GM10266 (cell line): ENCODE results near the gene ZNF512.

Experiments used
- DNase-seq: peaks from one replicate; pipeline ENCODE4 v3.0.0; 2012; ENCODE audit errors: extremely low spot score
- CTCF ChIP-seq: IDR thresholded peaks from 2 replicates; pipeline ENCODE4 v1.5.1; 2012; ENCODE audit warnings: mild to moderate bottlenecking, low read depth; ENCODE audit not compliant: control insufficient read depth, insufficient read depth; ENCODE audit errors: missing control alignments

Gene ZNF512

GRCh38 chr2:27671235-27671634, 88.4 kb downstream of the ZNF512 start:
- no peak for TF ChIP-seq CTCF
- DNase-seq: no peak
